ENCODE measurements around the gene TCF4. TPM values are rescaled to one million over a fixed set of nuclear protein-coding genes. Genes with fewer than 3 reads are reported as not detected.

TCF4 gene
- total RNA-seq, 1 donor from 2014 or later, result 69.9 TPM

GRCh38 chr18:55306359-55307024 lies 281.5 kb downstream of the TCF4 start:
- DNase-seq (ENCODE audit: low spot score), result no peak
- intact Hi-C loops (cut with DNase I), result no loop called here

GRCh38 chr18:55302167-55302833 lies 285.7 kb downstream of the TCF4 start:
- no peak for DNase-seq (ENCODE audit: low spot score)
- intact Hi-C loops (cut with DNase I), result no loop called here

- intact Hi-C loops (cut with DNase I), result no loop called here
- DNase-seq (ENCODE audit: low spot score), result no peak
These were observed 286.2 kb downstream of the TCF4 start for GRCh38 chr18:55301824-55302166.

GRCh38 chr18:55300936-55301531 lies 287.0 kb downstream of the TCF4 start:
- no peak for DNase-seq (ENCODE audit: low spot score)
- intact Hi-C loops (cut with DNase I), result no loop called here

- intact Hi-C loops (cut with DNase I), result no loop called here
- DNase-seq (ENCODE audit: low spot score), result no peak
These were observed 287.5 kb downstream of the TCF4 start for GRCh38 chr18:55300421-55300935.

- intact Hi-C loops (cut with DNase I), result no loop called here
- no peak for DNase-seq (ENCODE audit: low spot score)
These were observed 291.2 kb downstream of the TCF4 start for GRCh38 chr18:55296778-55297177.

- no peak for DNase-seq (ENCODE audit: low spot score)
These were observed 291.9 kb downstream of the TCF4 start for GRCh38 chr18:55296115-55296514.

GRCh38 chr18:55290898-55291297 lies 297.1 kb downstream of the TCF4 start:
- intact Hi-C loops (cut with DNase I), result no loop called here
- no peak for DNase-seq (ENCODE audit: low spot score)

More at GRCh38 chr18:55296115-55296514, 291.9 kb downstream of the TCF4 start:
- intact Hi-C loops (cut with DNase I), result no loop called here

GRCh38 chr18:55289775-55290174 lies 298.2 kb downstream of the TCF4 start:
- intact Hi-C loops (cut with DNase I), result no loop called here
- no peak for DNase-seq (ENCODE audit: low spot score)

- no peak for DNase-seq (ENCODE audit: low spot score)
- intact Hi-C loops (cut with DNase I), result no loop called here
These were observed 298.9 kb downstream of the TCF4 start for GRCh38 chr18:55289048-55289447.

- intact Hi-C loops (cut with DNase I), result no loop called here
- no peak for DNase-seq (ENCODE audit: low spot score)
These were observed 299.8 kb downstream of the TCF4 start for GRCh38 chr18:55287935-55288868.

GRCh38 chr18:55287149-55287806 lies 300.7 kb downstream of the TCF4 start:
- no peak for DNase-seq (ENCODE audit: low spot score)
- intact Hi-C loops (cut with DNase I), result no loop called here

- DNase-seq (ENCODE audit: low spot score), result no peak
- intact Hi-C loops (cut with DNase I), result no loop called here
These were observed 301.7 kb downstream of the TCF4 start for GRCh38 chr18:55286257-55286825.

- no peak for DNase-seq (ENCODE audit: low spot score)
- intact Hi-C loops (cut with DNase I), result no loop called here
These were observed 303.4 kb downstream of the TCF4 start for GRCh38 chr18:55284614-55285013.

GRCh38 chr18:55283309-55283708 lies 304.7 kb downstream of the TCF4 start:
- intact Hi-C loops (cut with DNase I), result no loop called here
- no peak for DNase-seq (ENCODE audit: low spot score)

- no peak for DNase-seq (ENCODE audit: low spot score)
- intact Hi-C loops (cut with DNase I), result no loop called here
These were observed 307.5 kb downstream of the TCF4 start for GRCh38 chr18:55280503-55280902.

- no peak for DNase-seq (ENCODE audit: low spot score)
- intact Hi-C loops (cut with DNase I), result no loop called here
These were observed 312.7 kb downstream of the TCF4 start for GRCh38 chr18:55275039-55275901.

Data from cardiac septum (tissue), 1 donor.